GM10248 (cell line): Measurements from ENCODE around the gene ICE2.

Source experiments
- CTCF ChIA-PET: fragments of 300-600 bp; sonication (Branson Sonifier 250); formaldehyde crosslinking; extraction: SDS; loops from one replicate; lab custom pipeline; 2021; ENCODE audit warnings: antibody characterized with exemption; lab: Yijun Ruan, JAX
- POLR2A ChIA-PET: fragments of 350-650 bp; sonication (Branson Sonifier 250); formaldehyde crosslinking; extraction: SDS; loops from one replicate; lab custom pipeline; 2020; ENCODE audit warnings: antibody characterized with exemption; lab: Yijun Ruan, JAX
- DNase-seq: peaks from one replicate; pipeline ENCODE4 v3.0.0; 2012; ENCODE audit errors: extremely low spot score
- TF ChIP-seq, protein P1 (sequence below): IDR thresholded peaks from 2 replicates; pipeline ENCODE4 v1.5.1; 2012; ENCODE audit warnings: mild to moderate bottlenecking, low read depth; ENCODE audit errors: extremely low read depth, missing control alignments, control extremely low read depth

ICE2 gene

GRCh38 chr15:60400944-60401343 is 78.0 kb downstream of the ICE2 start:
- no peak for DNase-seq
- TF ChIP-seq, protein P1, sequence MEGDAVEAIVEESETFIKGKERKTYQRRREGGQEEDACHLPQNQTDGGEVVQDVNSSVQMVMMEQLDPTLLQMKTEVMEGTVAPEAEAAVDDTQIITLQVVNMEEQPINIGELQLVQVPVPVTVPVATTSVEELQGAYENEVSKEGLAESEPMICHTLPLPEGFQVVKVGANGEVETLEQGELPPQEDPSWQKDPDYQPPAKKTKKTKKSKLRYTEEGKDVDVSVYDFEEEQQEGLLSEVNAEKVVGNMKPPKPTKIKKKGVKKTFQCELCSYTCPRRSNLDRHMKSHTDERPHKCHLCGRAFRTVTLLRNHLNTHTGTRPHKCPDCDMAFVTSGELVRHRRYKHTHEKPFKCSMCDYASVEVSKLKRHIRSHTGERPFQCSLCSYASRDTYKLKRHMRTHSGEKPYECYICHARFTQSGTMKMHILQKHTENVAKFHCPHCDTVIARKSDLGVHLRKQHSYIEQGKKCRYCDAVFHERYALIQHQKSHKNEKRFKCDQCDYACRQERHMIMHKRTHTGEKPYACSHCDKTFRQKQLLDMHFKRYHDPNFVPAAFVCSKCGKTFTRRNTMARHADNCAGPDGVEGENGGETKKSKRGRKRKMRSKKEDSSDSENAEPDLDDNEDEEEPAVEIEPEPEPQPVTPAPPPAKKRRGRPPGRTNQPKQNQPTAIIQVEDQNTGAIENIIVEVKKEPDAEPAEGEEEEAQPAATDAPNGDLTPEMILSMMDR: no peak
- CTCF ChIA-PET: interaction anchor here (1.0 to 2.5 kb wide), 4 partner anchors 12 to 709 kb away, joined by 3 to 7 read pairs (median 4); no protein-coding TSS in a partner anchor
- POLR2A ChIA-PET: no interaction called here

DNA sequence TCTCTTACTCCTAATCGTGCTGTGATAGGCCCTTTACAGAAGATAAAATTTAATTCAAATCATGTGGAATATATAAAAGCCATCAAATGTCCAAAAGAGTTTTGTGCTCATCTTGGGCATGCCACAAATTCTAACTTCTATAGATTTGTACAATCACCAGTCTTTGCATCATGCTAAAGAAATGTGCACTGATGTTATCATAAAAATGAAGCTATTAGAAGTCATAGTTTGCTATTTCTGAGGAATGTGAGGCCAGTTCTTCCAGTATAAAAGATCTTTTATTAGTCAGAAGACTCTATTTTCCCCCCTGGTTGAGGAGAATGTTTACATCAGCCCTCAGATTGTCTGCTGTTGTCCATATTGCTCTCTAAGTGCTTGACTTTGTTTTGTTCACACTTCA is 79.0 kb downstream of the ICE2 start:
- CTCF ChIA-PET: interaction anchor here (1.3 to 2.5 kb wide), 4 partner anchors 11 to 708 kb away, joined by 3 to 7 read pairs (median 4); no protein-coding TSS in a partner anchor
- POLR2A ChIA-PET: no interaction called here
- no peak for DNase-seq
- TF ChIP-seq, protein P1: no peak

DNA sequence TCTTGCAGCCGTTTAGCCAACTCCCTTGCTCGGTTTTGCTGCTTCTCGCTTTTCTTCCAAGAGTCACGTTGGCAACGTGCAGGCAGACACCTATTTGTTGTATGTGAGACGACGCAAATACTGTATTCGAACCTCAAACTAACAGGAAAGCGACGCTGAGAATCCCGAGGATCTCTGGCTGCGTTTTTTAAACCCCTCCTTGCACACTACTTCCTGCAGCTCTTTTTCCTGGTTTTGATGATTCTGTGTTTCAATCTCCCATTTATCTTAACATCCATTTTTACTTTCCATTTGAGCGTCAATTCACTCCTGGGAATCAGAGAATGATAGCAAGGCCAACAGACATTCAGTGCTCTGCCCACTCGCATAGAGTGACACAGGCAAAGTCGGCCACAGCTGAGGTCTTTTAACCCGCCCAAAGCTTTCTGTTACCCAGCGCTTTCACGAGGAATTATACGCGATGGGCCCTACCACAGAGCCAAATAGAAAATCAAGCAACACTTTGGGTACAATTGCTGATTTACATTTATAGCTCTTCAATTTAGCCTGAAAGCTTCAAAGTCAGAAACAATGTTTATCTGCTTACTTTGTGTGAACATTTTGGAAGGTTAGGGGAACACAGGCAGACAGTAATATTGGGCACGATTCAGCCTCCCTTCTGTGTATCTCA is 79.6 kb downstream of the ICE2 start:
- TF ChIP-seq, protein P1: no peak
- DNase-seq: no peak
- CTCF ChIA-PET: interaction anchor here (0.9 to 2.5 kb wide), 5 partner anchors 10 to 708 kb away, joined by 3 to 7 read pairs (median 4); no protein-coding TSS in a partner anchor
- POLR2A ChIA-PET: no interaction called here

- POLR2A ChIA-PET: interaction anchor here (0.6 to 0.7 kb wide), 9 partner anchors 10 to 740 kb away, joined by 3 to 6 read pairs (median 4); partner anchors contain the start of gene GTF2A2
- TF ChIP-seq, protein P1: no peak
- CTCF ChIA-PET: interaction anchor here (1.0 to 1.1 kb wide), 2 partner anchors 9 to 39 kb away, joined by 3 to 5 read pairs; no protein-coding TSS in a partner anchor
- DNase-seq: peak; percentile 90
Measured at GRCh38 chr15:60397772-60398445, 81.0 kb downstream of the ICE2 start, which contains the start of gene ANXA2. TSS of gene ANXA2 (minus strand) at chr15:60397986. CDS start at chr15:60386075, 11,911 bp downstream.

DNA sequence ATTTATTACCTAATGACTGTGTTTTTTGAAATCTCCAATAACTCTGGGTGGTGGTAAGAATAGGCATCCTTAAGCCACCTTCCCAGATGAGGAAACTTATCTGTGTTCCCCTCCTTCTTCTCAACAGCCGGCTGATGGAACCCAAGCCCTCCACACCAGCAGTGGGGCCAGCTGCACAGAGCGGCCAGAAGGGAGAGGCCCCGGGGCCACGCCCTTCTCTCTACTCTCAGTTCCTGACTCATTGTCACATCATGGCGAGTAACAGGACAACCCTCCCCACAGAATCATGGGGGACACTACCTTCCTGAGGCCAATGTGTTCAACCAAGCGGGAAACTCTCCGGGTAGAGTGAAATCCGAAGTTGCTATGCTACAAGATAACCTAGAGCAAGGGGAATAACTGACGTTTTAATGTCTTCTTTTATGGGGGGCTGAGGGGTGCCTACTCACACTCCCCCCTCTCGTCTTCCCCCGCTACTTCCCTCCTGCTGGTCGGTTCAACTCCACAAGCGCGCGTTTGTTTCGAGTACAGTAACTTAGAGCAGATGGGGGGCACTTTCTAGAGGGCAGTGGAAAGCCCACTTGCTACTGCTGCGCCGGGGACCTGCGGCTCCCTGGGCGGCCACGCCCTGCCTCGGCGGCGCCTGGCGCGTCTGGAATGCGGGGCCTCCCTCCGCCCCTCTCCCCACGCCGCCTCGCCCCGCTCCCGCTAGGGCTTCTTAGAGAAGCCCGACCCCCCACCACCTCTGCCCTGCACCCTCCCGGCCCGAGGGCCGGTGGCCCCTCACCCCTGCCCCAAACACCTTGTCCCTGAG is 81.8 kb downstream of the ICE2 start:
- peak; percentile 83 for DNase-seq
- ChIA-PET CTCF (interaction anchor here (1.0 kb wide), 1 partner anchor 38 kb away, joined by 3 read pairs; no protein-coding TSS in a partner anchor), POLR2A (interaction anchor here (0.7 kb wide), 1 partner anchor 36 kb away, joined by 3 read pairs; no protein-coding TSS in a partner anchor)
- TF ChIP-seq, protein P1: peak; percentile 10
